Uterus (tissue), 4 donors: Measurements from ENCODE around the gene RPL21. TPM values are rescaled to one million over a fixed set of nuclear protein-coding genes. Genes with fewer than 3 reads are reported as not detected.

Experiments
- DNase-seq, 2 donors: peaks; one replicate each; pipeline ENCODE4 v3.0.0-alpha.2; 2019 to 2020
- H3K27ac ChIP-seq, 2 donors: fragments of 200-600 bp; sonication (generic); 1 replicate in 1 of 2; 2 replicates in 1 of 2; pipeline ENCODE4 v1.5.1; 2016 to 2018
- H3K27me3 ChIP-seq, 2 donors: fragments of 200-600 bp; sonication (generic); one replicate each; pipeline ENCODE4 v1.5.1; 2018 to 2019; ENCODE audit warnings: control low read depth in 1 of 2
- H3K36me3 ChIP-seq, 2 donors: fragments of 200-600 bp; sonication (generic); one replicate each; pipeline ENCODE4 v1.5.1; 2019; ENCODE audit warnings: control low read depth in 1 of 2
- H3K4me1 ChIP-seq, 2 donors: fragments of 200-600 bp; sonication (generic); one replicate each; pipeline ENCODE4 v1.5.1; 2018 to 2019; ENCODE audit warnings: control low read depth in 1 of 2
- H3K4me3 ChIP-seq, 2 donors: fragments of 200-600 bp; sonication (generic); 1 replicate in 1 of 2; 2 replicates in 1 of 2; pipeline ENCODE4 v1.5.1; 2018 to 2019; ENCODE audit warnings: mild to moderate bottlenecking in 1 of 2
- H3K9me3 ChIP-seq, 2 donors: fragments of 200-600 bp; sonication (generic); one replicate each; pipeline ENCODE4 v1.5.1; 2019; ENCODE audit warnings: control low read depth in 1 of 2
- CTCF ChIP-seq, 4 experiments: fragments of 200-600 bp in 2 of 4; fragments of 450-650 bp in 2 of 4; sonication (generic) in 2 of 4; IDR thresholded peaks; one replicate each; pipeline ENCODE4 v1.5.1; 2016 to 2019; ENCODE audit warnings: antibody characterized with exemption in 4 of 4, mild to moderate bottlenecking in 2 of 4, moderate library complexity in 1 of 4
- POLR2A ChIP-seq, 2 donors: fragments of 450-650 bp; IDR thresholded peaks; one replicate each; pipeline ENCODE4 v1.6.1; 2016; ENCODE audit warnings: antibody characterized with exemption in 2 of 2, mild to moderate bottlenecking in 1 of 2, moderate library complexity in 1 of 2
- intact Hi-C: fragments of 100-400 bp; cut with DNase I; formaldehyde crosslinking; loops from one replicate; pipeline ENCODE4 v1.15.1; 2023; ENCODE audit warnings: low total_unique reads
- small RNA-seq: library from RNA; depleted of rRNA; stranded (forward); fragments of <200 nt; gene quantifications from one replicate; pipeline ENCODE3, GENCODE V24; 2016
- total RNA-seq, 4 donors: library from RNA; depleted of rRNA in 3 of 4; stranded (reverse); fragments of >200 nt in 3 of 4; gene quantifications; one replicate each; pipeline versions ENCODE4 v1.1.0 to v1.2.4, GENCODE V29; 2014 to 2023
- donor health status: DM: yes; HTN: yes; CAD: no.

Gene RPL21
- total RNA-seq, 4 donors from 2014 or later = 816 to 2,598 (median 1,942) TPM

DNA sequence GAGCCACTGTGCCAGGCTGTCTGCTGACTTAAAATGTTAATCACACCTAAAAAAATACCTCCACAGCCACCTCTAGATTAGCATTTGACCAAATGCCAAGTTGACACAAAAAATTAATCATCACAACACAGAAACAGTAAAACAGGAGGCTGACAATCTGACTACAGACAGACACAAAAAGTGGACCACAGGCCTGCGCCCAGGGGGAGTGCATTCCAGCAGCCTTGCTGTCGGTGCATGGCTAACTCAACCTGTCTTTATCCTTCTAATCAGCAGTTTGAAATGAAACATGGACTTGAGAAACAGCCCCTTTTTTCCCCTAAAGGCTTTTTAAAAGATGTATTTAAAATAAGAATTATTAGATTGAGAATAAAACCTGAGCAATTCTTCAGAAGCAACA is 53.3 kb downstream of the RPL21 start:
- H3K4me1 ChIP-seq = no peaks in the 10 kb centered on the region
- H3K27me3 ChIP-seq = no peaks in the 10 kb centered on the region
- no peak for TF ChIP-seq CTCF (IDR thresholded peaks at IDR 0.05)
- no peak for TF ChIP-seq POLR2A (IDR thresholded peaks at IDR 0.05)
- H3K4me3 ChIP-seq = no peak overlapping the region
- H3K36me3 ChIP-seq = no peaks in the 10 kb centered on the region
- intact Hi-C loops = no loop called here
- H3K9me3 ChIP-seq = no peaks in the 10 kb centered on the region
- H3K27ac ChIP-seq = no peak overlapping the region
- no peak for DNase-seq

Small RNA genes within 50 kb of the gene (small RNA-seq; reads per million reads assigned to genes)
- gene SNORA27 (not detected), gene SNORD102 (not detected)

Other genes with a start within 250 kb of the RPL21 start
- gene USP12, start 79.7 kb upstream of the RPL21 start, total RNA-seq = 10 to 100 TPM; 12.1 to 32.8 (median 20.5) TPM
- gene RASL11A, start 19.3 kb downstream of the RPL21 start, total RNA-seq = 10 to 100 TPM; 18.9 to 36.1 (median 28.6) TPM
- 100 to 1,000 TPM in 2 of 4 donors, 10 to 100 TPM in 2; 31.8 to 174 (median 98.3) TPM for gene GTF3A, start 173.1 kb downstream of the RPL21 start, total RNA-seq
- 100 to 1,000 TPM in 1 of 4 donors, 10 to 100 TPM in 3; 14.6 to 102 (median 40.0) TPM for gene MTIF3, start 199.0 kb downstream of the RPL21 start, total RNA-seq